ENCODE data around the gene PAPOLG.

The PAPOLG gene

DNA sequence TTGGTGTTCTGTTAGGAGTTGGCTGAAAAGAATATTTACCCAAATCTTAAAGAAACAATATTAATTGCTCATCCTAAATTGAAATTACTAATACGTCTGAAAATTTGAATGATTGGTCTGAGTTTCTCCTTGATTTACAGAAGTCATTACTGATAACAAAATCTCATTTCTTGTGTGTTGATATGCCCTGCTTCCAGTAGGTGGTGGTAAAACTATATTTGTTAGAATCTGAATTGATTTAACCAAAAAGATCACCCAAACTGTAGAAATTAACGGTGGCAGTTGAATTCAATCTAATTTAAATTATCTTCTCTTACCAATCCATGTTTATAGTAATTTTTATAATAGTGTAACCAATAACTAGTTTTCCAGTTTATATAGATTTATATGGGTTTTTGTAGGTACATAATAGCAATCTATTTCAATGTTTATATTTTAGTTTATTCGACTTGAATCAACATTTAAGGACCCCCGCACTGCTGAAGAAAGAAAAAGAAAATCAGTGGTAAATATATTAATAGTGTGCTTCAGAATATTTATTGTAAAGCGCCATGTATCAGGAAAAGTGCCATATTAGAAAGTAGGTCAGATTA is 38.3 kb downstream of the PAPOLG start:
- H3K4me2 ChIP-seq (ENCODE audit: low read length): no peak overlapping the region
- no peaks in the 10 kb centered on the region for H3K9me3 ChIP-seq (ENCODE audit: low read length)
- H3K36me3 ChIP-seq (ENCODE audit: insufficient read depth, low read length): peaks cover 75% of the 10 kb centered on the region

DNA sequence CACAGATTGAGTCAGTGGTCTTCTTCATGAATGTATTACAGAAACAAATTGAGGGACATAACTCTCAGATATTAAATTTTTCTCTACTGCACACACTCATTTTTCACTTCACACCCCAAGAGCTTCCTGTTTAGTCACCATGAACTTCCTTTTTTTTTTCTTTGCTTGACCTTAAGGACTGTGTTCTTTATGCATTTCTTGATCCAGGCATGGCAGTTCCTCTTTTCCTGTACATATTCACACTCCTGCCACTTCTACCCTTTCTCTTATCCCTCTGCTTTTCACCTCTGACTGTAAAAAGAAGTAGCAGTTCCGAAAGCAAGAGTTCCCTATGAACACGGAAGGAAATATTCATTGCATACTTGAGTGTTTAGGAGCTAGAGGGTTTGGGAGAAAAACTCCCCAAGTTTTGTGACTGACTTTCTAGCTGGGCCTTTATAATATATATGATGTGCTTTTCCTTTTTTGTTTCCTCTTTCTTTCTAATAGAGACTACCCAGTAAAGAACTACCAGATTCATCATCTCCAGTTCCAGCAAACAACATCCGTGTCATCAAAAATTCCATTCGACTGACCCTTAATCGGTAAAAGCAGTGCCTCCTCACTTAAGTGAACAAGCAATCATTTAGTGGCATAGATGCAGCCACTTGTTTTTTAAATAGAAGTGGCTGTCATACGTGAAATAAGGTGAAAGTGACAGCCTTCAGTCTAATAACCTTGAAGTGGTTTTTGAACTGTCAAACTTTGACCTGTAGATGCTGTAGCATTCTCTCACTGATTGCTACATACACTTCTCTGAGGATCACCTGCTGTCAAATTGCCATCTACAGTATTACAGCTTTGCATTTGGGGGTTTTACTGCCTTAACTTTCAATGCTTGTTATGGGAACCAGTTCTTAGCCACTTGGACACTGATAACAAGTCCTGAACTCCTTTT is 40.8 kb downstream of the PAPOLG start:
- H4K20me1 ChIP-seq (ENCODE audit: insufficient read depth, low read length): no peaks in the 10 kb centered on the region
- peaks cover 8% of the 10 kb centered on the region for H3F3A ChIP-seq (ENCODE audit: insufficient read depth, low read length)
- peaks cover 57% of the 10 kb centered on the region for H3K36me3 ChIP-seq (ENCODE audit: insufficient read depth, low read length)
- peak overlapping the region; percentile 38; the same call in 1 of the 2 replicates for H3K4me2 ChIP-seq (ENCODE audit: low read length)
- peak overlapping the region; percentile 88 for H3K27ac ChIP-seq (ENCODE audit: low read depth, low read length, poor library complexity, severe bottlenecking)
- H3K4me1 ChIP-seq (ENCODE audit: insufficient read depth, low read length, severe bottlenecking): peaks cover 27% of the 10 kb centered on the region
- no peaks in the 10 kb centered on the region for H3K79me2 ChIP-seq (ENCODE audit: insufficient read depth, low read length)
- H3K4me3 ChIP-seq (ENCODE audit: low read depth, low read length, poor library complexity, severe bottlenecking): no peak overlapping the region
- no peaks in the 10 kb centered on the region for H3K9me2 ChIP-seq (ENCODE audit: low read depth, low read length)
- H3K9ac ChIP-seq (ENCODE audit: low read length): peak overlapping the region; percentile 28; the same call in 1 of the 2 replicates
- H3K27me3 ChIP-seq (ENCODE audit: insufficient read depth, low read length): no peaks in the 10 kb centered on the region
- no peaks in the 10 kb centered on the region for H3K9me3 ChIP-seq (ENCODE audit: low read length)
- no peak overlapping the region for H2AFZ ChIP-seq (ENCODE audit: low read length)
- TF ChIP-seq, protein P1, sequence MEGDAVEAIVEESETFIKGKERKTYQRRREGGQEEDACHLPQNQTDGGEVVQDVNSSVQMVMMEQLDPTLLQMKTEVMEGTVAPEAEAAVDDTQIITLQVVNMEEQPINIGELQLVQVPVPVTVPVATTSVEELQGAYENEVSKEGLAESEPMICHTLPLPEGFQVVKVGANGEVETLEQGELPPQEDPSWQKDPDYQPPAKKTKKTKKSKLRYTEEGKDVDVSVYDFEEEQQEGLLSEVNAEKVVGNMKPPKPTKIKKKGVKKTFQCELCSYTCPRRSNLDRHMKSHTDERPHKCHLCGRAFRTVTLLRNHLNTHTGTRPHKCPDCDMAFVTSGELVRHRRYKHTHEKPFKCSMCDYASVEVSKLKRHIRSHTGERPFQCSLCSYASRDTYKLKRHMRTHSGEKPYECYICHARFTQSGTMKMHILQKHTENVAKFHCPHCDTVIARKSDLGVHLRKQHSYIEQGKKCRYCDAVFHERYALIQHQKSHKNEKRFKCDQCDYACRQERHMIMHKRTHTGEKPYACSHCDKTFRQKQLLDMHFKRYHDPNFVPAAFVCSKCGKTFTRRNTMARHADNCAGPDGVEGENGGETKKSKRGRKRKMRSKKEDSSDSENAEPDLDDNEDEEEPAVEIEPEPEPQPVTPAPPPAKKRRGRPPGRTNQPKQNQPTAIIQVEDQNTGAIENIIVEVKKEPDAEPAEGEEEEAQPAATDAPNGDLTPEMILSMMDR (IDR thresholded peaks at IDR 0.05; ENCODE audit: low read length): no peak
- no peak for TF ChIP-seq EZH2 (IDR thresholded peaks at IDR 0.05; ENCODE audit: borderline replicate concordance, low read length)

More for the DNA sequence above, 38.3 kb downstream of the PAPOLG start:
- TF ChIP-seq, protein P1 (IDR thresholded peaks at IDR 0.05; ENCODE audit: low read length): peak; percentile 67
- TF ChIP-seq EZH2 (IDR thresholded peaks at IDR 0.05; ENCODE audit: borderline replicate concordance, low read length): no peak
- no peaks in the 10 kb centered on the region for H3K27me3 ChIP-seq (ENCODE audit: insufficient read depth, low read length)
- H3F3A ChIP-seq (ENCODE audit: insufficient read depth, low read length): peaks cover 8% of the 10 kb centered on the region
- H3K9ac ChIP-seq (ENCODE audit: low read length): no peak overlapping the region
- H2AFZ ChIP-seq (ENCODE audit: low read length): no peak overlapping the region
- no peak overlapping the region for H3K27ac ChIP-seq (ENCODE audit: low read depth, low read length, poor library complexity, severe bottlenecking)
- peaks cover 27% of the 10 kb centered on the region for H3K4me1 ChIP-seq (ENCODE audit: insufficient read depth, low read length, severe bottlenecking)
- H3K4me3 ChIP-seq (ENCODE audit: low read depth, low read length, poor library complexity, severe bottlenecking): no peak overlapping the region
- no peaks in the 10 kb centered on the region for H4K20me1 ChIP-seq (ENCODE audit: insufficient read depth, low read length)
- no peaks in the 10 kb centered on the region for H3K79me2 ChIP-seq (ENCODE audit: insufficient read depth, low read length)
- no peaks in the 10 kb centered on the region for H3K9me2 ChIP-seq (ENCODE audit: low read depth, low read length)

DNA sequence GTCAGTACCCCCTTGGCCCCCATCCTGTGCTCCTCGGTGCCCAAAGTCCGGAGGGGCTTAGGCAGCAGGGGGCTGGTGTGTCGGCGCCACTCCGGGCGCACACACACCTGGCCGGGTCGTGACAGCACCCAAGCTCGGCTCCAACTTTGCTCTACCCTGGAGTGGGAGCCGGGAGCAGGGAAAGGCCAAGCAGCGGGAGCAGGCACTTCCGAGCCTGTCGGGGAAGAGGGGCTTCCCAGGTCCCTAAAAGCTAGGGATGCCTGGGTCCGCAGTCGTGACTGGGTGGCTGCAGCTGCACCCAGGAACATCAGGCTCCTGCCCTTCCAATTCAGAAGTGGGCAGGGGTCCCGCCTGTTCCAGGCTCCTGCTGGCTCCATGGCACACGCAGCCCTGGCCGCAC is 48.4 kb downstream of the PAPOLG start:
- Histone ChIP-seq H2AFZ (ENCODE audit: low read length) (no peak overlapping the region), H3K36me3 (ENCODE audit: insufficient read depth, low read length) (peaks cover 12% of the 10 kb centered on the region; the same call in 1 of the 2 replicates), H3K4me1 (ENCODE audit: insufficient read depth, low read length, severe bottlenecking) (peaks cover 38% of the 10 kb centered on the region), H3K4me3 (ENCODE audit: low read depth, low read length, poor library complexity, severe bottlenecking) (no peak overlapping the region), H3F3A (ENCODE audit: insufficient read depth, low read length) (peaks cover 7% of the 10 kb centered on the region; the same call in 1 of the 2 replicates), H3K4me2 (ENCODE audit: low read length) (no peak overlapping the region), H3K27ac (ENCODE audit: low read depth, low read length, poor library complexity, severe bottlenecking) (no peak overlapping the region), H3K9me2 (ENCODE audit: low read depth, low read length) (no peaks in the 10 kb centered on the region), H3K79me2 (ENCODE audit: insufficient read depth, low read length) (no peaks in the 10 kb centered on the region), H4K20me1 (ENCODE audit: insufficient read depth, low read length) (no peaks in the 10 kb centered on the region), H3K9ac (ENCODE audit: low read length) (no peak overlapping the region), H3K27me3 (ENCODE audit: insufficient read depth, low read length) (no peaks in the 10 kb centered on the region), H3K9me3 (ENCODE audit: low read length) (no peaks in the 10 kb centered on the region)
- TF ChIP-seq EZH2 (IDR thresholded peaks at IDR 0.05; ENCODE audit: borderline replicate concordance, low read length): no peak
- TF ChIP-seq, protein P1 (IDR thresholded peaks at IDR 0.05; ENCODE audit: low read length): no peak

Measured in OCI-LY1 (cell line).